GM12874 (cell line): Measurements from ENCODE around the gene EFCAB6.

ENCODE experiments used
- CTCF ChIP-seq: IDR thresholded peaks from 2 replicates; pipeline ENCODE4 v1.5.1; 2011; ENCODE audit warnings: low read depth, mild to moderate bottlenecking, control low read depth, low read length, moderate library complexity; ENCODE audit not compliant: insufficient read depth

The EFCAB6 gene

GRCh38 chr22:43795320-43795719 lies 16.8 kb downstream of the EFCAB6 start:
- no peak for TF ChIP-seq CTCF

GRCh38 chr22:43792905-43793304 lies 19.2 kb downstream of the EFCAB6 start:
- TF ChIP-seq CTCF: no peak

- TF ChIP-seq CTCF: no peak
Measured at GRCh38 chr22:43789452-43789851, 22.7 kb downstream of the EFCAB6 start.

- TF ChIP-seq CTCF: no peak
Measured at GRCh38 chr22:43783777-43784176, 28.3 kb downstream of the EFCAB6 start.

- no peak for TF ChIP-seq CTCF
Measured at GRCh38 chr22:43782448-43782847, 29.7 kb downstream of the EFCAB6 start.

- no peak for TF ChIP-seq CTCF
Measured at GRCh38 chr22:43777286-43777685, 34.8 kb downstream of the EFCAB6 start.

GRCh38 chr22:43776081-43776670 lies 35.9 kb downstream of the EFCAB6 start:
- TF ChIP-seq CTCF: no peak
